ENCODE measurements around the gene ZNF133. TPM values are rescaled to one million over a fixed set of nuclear protein-coding genes. Genes with fewer than 3 reads are reported as not detected.
"Not testable (repeated sequence)": the region's sequence is repeated elsewhere in the genome, so short reads cannot be mapped to it uniquely, and the experiment has no call there.

Gene ZNF133
- total RNA-seq, 1 donor from 2014 or later: 16.1 TPM

DNA sequence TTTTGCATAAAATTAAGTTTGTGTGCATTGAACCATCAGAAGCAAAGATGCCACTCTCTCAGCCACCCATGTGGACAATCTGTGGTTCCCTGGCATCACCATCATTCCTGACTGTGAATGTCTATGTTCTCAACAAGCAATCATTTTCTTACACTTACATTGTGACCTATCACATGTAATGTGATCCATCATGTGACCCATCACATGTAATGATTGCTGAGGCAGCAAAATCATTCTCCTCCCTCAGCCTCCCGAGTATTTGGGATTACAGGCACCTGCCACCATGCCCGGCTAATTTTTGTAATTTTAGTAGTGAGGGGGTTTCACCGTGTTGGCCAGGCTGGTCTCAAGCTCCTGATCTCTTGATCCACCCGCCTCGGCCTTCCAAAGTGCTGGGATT, 22.0 kb upstream of the ZNF133 start:
- TF ChIP-seq, protein P1, sequence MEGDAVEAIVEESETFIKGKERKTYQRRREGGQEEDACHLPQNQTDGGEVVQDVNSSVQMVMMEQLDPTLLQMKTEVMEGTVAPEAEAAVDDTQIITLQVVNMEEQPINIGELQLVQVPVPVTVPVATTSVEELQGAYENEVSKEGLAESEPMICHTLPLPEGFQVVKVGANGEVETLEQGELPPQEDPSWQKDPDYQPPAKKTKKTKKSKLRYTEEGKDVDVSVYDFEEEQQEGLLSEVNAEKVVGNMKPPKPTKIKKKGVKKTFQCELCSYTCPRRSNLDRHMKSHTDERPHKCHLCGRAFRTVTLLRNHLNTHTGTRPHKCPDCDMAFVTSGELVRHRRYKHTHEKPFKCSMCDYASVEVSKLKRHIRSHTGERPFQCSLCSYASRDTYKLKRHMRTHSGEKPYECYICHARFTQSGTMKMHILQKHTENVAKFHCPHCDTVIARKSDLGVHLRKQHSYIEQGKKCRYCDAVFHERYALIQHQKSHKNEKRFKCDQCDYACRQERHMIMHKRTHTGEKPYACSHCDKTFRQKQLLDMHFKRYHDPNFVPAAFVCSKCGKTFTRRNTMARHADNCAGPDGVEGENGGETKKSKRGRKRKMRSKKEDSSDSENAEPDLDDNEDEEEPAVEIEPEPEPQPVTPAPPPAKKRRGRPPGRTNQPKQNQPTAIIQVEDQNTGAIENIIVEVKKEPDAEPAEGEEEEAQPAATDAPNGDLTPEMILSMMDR (conservative IDR thresholded peaks at IDR 0.05; ENCODE audit: low read depth, low read length): no peak
- no peak overlapping the region for H3K4me3 ChIP-seq (ENCODE audit: low read depth, low read length)
- DNase-seq (ENCODE audit: low read depth): no peak

DNA sequence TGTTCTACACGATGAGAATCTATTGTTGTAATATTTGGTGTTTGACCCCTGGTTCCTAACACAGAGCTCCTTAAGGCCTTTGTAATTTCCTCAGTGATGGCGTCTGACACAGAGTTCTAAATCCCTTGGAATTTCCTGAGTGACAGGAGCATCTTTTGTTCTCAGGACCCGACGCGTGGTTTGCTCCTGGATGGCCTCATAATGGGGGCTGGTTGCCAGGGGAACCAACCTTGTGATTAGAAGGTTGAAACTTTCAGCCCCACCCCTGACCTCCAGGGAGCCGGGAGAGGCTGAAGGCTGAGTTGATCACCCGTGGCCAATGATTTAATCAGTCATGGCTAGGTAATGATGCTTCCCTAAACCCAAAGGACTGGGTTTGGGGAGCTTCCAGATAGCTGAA, 20.5 kb upstream of the ZNF133 start:
- TF ChIP-seq, protein P1 (conservative IDR thresholded peaks at IDR 0.05; ENCODE audit: low read depth, low read length): no peak
- H3K4me3 ChIP-seq (ENCODE audit: low read depth, low read length): no peak overlapping the region
- no peak for DNase-seq (ENCODE audit: low read depth)

DNA sequence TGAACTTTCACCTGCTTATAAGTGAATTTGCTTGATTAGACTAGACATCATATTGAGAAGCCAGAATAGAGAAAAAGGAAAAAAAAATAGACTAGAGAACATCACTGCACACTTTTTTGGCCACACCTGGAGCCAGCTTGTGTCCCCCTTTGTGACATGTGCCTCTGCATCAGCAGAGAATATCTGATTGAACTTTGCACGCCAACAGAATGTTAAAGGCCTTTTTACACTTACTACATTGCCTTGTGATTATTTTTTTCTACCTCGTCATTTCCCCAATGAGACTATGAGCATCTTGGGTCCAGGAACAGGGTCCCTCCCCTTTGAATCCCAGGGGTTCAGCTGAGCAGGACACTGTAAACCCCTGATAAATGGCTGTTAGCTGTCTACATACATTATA, 17.2 kb upstream of the ZNF133 start:
- H3K4me3 ChIP-seq (ENCODE audit: low read depth, low read length): no peak overlapping the region
- TF ChIP-seq, protein P1 (conservative IDR thresholded peaks at IDR 0.05; ENCODE audit: low read depth, low read length): no peak
- DNase-seq (ENCODE audit: low read depth): no peak

DNA sequence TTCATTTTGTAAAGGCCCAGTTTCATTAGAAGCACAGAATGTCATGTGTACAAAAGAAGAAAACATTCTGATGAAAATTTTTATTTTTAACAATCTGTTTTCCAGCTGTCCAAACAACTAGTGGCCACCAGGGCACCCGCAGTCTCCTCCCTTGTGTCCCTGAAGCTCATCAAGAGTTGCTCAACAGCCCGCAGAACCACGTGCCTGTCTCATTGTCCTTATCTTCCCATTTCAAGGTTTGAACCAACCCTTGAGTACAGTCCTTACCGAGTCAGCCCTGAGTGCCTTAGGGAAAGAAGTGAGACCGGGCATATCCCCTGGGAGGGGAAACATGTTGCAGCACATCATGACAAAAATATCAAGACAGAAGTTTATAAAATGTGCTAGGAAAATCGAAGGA, 15.9 kb upstream of the ZNF133 start:
- DNase-seq (ENCODE audit: low read depth): no peak
- no peak overlapping the region for H3K4me3 ChIP-seq (ENCODE audit: low read depth, low read length)
- TF ChIP-seq, protein P1 (conservative IDR thresholded peaks at IDR 0.05; ENCODE audit: low read depth, low read length): peak; percentile 21

DNA sequence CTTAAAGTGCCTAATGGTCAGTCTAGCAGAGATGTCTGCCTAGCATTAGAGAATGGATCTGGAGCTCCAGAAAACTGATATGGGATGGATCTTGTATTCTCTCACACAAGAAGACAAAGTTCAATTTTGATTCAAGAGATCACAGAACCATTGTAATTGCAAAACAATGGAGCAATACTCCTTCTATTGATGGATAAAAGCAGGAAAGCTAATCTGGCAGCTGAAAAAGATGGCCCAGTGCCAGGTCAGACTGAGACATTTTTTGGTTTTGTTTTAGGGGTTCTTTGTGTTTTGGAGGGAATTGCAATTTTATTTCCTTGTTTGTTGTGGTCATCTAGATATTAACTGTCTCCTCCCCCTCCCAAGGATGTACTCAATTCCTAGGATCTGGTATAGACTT, 14.6 kb upstream of the ZNF133 start:
- DNase-seq (ENCODE audit: low read depth): no peak
- no peak overlapping the region for H3K4me3 ChIP-seq (ENCODE audit: low read depth, low read length)
- TF ChIP-seq, protein P1 (conservative IDR thresholded peaks at IDR 0.05; ENCODE audit: low read depth, low read length): no peak

DNA sequence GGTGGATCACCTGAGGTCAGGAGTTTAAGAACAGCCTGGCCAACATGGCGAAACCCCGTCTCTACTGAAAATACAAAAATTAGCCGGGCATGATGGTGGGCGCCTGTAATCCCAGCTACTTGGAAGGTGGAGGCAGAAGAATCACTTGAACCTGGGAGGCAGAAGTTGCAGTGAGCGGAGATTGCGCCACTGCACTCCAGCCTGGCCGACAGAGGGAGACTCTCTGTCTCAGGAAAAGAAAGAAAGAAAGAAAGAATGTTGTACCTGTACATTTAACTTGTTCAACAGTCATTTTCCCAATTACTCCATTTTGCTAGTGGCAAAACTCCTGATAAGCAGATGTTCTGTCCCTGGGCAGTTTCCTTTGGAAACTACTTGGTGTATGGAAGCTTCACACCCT, 12.4 kb upstream of the ZNF133 start:
- not testable (repeated sequence) for DNase-seq (ENCODE audit: low read depth)

DNA sequence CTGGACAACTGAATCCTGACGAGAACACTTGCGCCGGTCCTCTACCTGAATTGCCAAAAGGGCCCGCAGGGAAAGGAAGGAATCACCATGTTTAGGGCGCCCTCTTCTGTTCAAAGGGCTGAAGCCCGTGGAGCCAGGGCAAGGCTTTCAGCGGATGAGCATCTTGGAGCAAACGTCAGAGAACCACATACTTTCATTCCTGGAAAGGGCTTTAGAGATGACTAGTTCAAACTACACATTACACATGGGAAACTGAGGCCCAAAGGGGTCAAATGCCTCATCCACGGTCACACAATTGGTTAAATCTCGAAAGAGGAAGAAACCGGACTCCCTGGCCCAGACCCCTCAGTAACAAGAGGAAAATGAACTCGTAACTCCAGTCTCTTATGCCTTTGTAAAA, 11.5 kb upstream of the ZNF133 start:
- no peak for DNase-seq (ENCODE audit: low read depth)
- no peak overlapping the region for H3K4me3 ChIP-seq (ENCODE audit: low read depth, low read length)
- TF ChIP-seq, protein P1 (conservative IDR thresholded peaks at IDR 0.05; ENCODE audit: low read depth, low read length): peak; percentile 92

More for the DNA sequence above, 12.4 kb upstream of the ZNF133 start:
- not testable (repeated sequence) for H3K4me3 ChIP-seq (ENCODE audit: low read depth, low read length)

DNA sequence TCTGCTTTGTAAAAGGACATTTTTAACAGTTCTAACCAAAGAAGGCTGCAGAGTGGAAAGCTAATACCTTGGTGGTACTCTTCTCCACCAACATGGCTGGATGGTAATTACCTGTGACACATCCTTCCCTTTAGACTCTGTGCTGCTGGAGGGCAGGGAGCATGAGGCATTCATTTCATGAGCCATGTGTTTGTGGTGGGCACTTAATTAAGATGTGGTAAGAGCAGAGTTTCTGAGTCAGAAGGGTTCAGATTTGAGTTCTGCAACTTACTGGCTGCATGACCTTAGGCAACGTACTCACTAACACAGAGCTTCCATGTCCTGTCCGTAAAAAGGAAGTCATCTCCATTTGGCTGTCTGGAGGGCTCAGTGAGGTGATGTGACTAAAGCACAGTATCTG, 9.1 kb upstream of the ZNF133 start:
- no peak overlapping the region for H3K4me3 ChIP-seq (ENCODE audit: low read depth, low read length)
- TF ChIP-seq, protein P1 (conservative IDR thresholded peaks at IDR 0.05; ENCODE audit: low read depth, low read length): no peak
- DNase-seq (ENCODE audit: low read depth): no peak

Data from epithelial cell of proximal tubule (primary cell).